ENCODE data around the gene MCL1.

Gene MCL1

DNA sequence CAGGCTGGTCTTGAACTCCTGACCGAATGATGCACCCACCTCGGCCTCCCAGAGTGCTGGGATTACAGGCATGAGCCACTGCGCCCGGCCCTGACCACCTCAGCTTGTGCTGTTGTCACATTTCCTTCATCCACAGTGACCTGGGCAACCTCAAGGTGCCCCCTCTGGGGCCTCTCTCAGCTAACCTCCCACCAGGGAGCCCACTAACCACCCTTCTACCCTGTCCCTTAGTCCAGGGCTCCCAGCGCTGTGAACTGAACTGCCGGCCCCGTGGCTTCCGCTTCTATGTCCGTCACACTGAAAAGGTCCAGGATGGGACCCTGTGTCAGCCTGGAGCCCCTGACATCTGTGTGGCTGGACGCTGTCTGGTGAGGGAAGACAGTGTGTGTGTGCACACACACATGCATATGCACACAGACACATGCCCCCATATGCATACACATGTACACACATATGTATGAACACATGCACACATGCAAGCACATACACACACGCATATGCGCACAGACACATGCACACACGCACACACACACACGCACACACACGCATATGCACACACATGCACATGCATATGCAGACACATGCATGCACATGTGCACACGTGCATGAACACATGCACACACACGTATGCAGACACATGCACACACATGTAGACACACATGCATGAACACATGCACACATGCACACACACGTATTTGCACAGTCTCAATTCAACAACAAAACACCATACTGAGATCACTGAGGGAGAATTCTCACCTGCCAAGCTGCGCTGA is 24.0 kb downstream of the MCL1 start:
- DNase-seq, result no peak

GRCh38 chr1:150554086-150554452 is 25.3 kb downstream of the MCL1 start:
- DNase-seq, result no peak

DNA sequence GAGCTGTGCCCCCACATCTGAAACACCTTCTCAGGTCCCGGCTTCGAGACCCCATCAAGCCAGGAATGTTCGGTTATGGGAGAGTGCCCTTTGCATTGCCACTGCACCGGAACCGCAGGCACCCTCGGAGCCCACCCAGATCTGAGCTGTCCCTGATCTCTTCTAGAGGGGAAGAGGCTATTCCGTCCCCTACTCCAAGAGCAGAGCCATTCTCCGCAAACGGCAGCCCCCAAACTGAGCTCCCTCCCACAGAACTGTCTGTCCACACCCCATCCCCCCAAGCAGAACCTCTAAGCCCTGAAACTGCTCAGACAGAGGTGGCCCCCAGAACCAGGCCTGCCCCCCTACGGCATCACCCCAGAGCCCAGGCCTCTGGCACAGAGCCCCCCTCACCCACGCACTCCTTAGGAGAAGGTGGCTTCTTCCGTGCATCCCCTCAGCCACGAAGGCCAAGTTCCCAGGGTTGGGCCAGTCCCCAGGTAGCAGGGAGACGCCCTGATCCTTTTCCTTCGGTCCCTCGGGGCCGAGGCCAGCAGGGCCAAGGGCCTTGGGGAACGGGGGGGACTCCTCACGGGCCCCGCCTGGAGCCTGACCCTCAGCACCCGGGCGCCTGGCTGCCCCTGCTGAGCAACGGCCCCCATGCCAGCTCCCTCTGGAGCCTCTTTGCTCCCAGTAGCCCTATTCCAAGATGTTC is 25.9 kb downstream of the MCL1 start:
- DNase-seq, result no peak

DNA sequence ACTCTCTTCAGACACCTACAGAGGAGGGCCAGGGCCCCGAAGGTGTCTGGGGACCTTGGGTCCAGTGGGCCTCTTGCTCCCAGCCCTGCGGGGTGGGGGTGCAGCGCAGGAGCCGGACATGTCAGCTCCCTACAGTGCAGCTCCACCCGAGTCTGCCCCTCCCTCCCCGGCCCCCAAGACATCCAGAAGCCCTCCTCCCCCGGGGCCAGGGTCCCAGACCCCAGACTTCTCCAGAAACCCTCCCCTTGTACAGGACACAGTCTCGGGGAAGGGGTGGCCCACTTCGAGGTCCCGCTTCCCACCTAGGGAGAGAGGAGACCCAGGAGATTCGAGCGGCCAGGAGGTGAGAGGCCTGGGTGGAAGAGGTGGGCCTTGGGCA is 26.5 kb downstream of the MCL1 start:
- DNase-seq, result no peak

DNA sequence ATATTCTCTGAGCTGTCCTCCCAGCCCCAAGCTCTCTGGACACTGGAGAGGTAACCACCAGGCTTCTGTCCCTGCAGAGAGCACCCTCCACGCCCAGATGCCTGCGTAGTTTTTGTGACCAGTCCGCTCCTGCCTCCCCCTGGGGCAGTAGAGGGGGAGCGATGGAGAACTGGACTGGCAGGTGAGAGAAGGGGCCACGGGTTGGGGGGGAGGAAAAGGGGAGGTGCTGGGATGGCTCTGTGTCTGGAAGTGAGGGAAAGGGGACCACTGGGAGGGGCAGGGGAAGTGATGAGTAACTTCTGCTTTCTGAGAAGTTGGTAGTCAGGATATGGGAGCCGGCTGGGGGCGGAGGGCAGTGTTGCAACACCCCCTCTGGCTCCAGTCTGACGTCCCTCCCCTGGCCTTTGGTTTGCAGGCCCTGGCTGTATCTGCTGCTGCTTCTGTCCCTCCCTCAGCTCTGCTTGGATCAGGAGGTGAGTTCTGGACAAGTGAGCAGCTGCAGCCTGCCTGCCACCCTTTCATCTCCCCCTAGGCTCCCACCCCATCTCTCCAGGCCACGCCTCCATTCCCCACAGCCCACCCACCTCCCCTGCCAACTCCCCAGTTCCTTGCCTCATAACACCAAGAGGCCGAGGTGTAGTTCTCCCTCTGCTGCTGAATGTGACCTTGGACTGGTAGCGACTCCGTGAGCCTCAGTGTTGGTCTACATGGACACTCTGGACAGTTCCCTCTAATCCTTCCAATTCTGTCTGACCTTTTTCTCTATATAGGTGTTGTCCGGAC is 27.1 kb downstream of the MCL1 start:
- peak; percentile 90 for DNase-seq

DNA sequence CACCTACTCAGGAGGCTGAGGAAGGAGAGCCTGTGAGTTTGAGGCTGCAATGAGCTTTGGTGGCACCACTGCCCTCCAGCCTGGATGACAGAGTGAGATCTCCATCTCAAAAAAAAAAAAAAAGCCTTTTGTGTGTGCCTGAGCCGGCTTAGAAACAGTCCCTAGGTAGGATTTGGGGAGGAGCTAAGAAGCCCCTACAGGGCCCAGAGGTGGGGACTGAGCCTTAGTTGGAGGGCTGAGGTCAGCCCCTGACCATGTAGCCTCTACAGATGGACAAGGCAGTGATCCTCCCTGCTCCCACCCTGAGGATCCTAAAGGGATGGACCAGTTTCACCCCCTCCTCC is 27.7 kb downstream of the MCL1 start:
- no peak for DNase-seq

DNA sequence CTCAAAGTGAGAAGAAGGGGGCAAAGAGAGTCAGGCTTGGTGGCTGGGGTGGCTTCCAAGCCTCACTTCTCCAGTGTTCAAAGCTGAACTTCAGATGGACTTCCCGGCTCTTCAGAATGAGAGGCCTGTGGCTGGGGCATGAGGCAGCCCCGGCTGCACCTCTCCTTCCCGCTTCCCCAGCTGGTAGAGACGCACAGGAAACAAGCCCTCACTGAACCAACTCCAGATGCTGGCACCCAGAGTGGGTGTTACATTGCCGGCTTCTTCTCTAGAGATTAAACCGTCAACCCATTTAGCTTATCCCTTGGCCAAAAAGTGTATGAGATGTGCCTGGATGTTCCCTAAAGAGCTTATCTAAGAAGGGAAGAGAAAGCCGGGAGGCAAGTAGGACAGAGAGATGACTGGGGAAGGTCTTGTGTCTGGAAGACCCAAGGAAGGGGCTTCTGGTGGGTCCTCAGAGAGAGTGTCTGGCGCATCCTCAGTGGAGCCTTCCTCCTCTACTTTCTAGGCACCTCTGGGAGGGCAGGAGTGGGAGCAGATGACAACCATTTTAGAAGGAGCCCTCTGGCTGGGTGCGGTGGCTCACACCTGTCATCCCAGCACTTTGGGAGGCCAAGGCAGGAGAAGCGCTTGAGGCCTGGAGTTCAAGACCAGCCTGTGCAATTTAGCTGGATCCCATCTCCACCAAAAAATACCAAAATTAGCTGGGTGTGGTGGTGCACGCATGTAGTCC is 28.2 kb downstream of the MCL1 start:
- DNase-seq, result no peak

- DNase-seq, result peak; percentile 84
These were observed 29.0 kb downstream of the MCL1 start for GRCh38 chr1:150550222-150551050.

GRCh38 chr1:150549496-150550221 is 29.8 kb downstream of the MCL1 start:
- DNase-seq, result peak; percentile 66

DNA sequence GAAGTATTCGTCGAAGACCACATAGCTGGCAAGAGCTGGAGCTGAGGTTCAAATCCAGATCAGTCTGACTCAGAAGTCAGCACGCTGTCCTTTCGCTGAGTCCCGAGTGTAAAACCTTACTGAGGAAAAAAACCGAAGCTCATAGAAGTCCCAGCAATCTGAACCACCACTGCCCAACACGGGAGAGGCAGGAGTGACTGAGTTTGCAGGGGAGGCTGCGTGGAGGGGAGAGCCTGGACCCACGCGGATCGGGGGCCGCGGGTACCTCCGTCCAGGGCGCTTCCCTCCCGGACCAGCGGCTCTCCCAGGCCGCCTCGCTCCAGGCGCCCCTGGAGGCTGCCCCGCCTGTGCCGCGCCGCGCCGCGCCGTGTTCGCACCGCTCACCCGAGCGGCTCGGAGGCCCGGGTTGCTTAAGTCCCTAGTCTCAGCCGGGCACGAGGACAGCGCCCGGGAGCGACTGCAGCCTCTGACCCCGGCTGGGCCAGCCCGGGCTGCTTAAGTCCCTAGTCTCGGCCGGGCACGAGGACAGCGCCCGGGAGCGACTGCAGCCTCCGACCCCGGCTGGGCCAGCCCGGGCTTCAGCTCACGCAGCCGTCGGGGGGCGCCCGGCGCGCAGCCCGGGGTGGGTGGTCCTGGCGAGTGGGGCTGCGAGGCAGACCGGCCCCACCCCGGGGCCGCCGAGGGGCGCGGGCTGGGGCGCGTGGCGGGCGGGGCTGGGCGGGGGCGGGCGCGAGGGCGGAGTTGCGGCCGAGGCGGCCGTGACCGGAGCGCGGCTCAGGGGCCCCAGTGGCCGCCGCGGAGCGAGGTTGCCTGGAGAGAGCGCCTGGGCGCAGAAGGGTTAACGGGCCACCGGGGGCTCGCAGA is 30.5 kb downstream of the MCL1 start, which contains the start of gene ADAMTSL4:
ADAMTSL4 (plus strand) TSS at position 777 of the 864 bp plus-strand sequence. CDS start 2,881 bp downstream, outside the sequence.
- peak; percentile 82 for DNase-seq

DNA sequence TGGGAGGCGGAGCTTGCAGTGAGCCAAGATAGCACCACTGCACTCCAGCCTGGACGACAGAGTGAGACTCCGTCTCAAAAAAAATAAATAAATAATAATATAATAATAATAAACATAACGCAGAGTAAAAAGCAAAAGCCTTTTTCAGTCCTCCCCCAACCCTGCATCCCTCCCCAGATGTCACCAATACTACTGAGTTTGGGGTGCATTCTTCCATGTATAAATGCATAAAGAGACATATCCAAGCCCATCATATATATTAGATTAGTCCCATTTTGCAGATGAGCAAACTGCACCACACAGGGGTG is 31.1 kb downstream of the MCL1 start:
- no peak for DNase-seq

GRCh38 chr1:150546294-150546937 is 33.0 kb downstream of the MCL1 start:
- DNase-seq, result no peak

DNA sequence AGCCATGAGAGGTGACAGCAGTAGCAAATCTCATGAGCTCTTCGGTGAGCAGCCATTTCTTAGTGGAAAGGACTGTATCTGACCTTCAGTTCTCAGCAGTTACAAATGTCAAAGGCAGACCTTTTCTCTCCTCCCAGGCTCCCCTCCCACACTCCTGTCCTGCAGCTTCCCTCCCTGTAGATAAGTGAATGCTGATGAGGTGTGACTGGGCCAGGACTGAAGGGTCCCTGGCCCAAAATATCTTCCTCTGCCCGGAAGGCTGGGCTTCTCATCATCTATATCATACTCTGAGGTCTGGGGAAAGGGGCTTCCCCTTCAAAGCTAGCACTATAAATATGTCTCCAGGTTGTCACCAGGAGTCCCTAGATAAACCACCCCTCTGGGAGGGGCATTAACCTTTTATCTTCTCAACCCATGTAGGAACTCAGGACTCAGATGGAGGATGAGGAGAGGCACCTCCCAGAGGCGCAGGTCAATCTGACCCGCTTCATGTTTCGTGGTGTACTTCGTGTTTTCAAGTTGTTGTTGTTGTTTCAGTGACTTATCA is 33.9 kb downstream of the MCL1 start:
- DNase-seq, result no peak

- no peak for DNase-seq
These were observed 35.2 kb downstream of the MCL1 start for GRCh38 chr1:150544204-150544603.

- peak; percentile 75 for DNase-seq
These were observed 35.8 kb downstream of the MCL1 start for GRCh38 chr1:150543500-150544143.

DNA sequence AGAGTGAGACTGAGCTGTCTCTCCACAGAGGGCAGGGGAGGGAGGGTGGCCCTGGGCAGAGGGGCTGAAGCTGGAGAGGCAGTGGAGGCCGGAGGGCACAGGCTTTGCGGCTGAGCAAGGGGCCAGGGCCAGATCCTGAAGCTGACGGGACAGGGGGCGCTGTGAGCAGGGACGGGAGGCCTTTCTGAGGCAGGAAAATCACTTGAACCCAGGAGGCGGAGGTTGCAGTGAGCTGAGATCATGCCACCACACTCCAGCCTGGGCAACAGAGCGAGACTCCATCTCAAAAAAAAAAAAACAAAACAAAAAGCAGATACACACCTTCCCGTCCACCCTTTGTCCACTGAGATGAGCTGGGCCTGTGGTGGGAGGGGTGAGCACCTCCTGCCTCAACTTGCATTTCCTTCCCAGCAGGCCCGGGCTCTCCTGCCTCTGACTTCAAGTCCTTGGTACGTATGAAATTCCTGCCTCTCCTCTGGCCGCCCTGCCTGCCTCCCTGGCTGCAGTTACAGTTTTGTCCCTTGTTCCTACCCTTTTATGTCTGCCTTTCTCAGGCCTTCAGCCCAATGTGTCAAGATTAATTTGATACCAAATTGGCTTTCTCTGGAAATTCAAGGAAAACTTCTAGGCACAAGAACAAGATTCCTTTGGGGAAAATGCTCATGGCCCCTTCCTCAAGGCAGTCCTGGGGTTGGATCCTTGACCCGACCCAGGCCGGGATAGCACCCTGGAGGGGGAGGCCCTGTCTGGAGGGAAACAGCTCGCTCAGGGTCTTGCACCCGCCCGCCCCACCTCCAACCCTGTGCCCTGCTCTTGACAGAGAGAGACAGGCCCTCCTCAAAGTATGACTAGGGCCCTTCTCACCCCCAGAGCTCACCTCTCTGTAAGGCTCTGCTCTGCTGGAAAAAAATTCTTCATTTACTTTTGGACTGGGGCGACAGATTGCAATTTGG is 41.4 kb downstream of the MCL1 start:
- DNase-seq, result no peak

DNA sequence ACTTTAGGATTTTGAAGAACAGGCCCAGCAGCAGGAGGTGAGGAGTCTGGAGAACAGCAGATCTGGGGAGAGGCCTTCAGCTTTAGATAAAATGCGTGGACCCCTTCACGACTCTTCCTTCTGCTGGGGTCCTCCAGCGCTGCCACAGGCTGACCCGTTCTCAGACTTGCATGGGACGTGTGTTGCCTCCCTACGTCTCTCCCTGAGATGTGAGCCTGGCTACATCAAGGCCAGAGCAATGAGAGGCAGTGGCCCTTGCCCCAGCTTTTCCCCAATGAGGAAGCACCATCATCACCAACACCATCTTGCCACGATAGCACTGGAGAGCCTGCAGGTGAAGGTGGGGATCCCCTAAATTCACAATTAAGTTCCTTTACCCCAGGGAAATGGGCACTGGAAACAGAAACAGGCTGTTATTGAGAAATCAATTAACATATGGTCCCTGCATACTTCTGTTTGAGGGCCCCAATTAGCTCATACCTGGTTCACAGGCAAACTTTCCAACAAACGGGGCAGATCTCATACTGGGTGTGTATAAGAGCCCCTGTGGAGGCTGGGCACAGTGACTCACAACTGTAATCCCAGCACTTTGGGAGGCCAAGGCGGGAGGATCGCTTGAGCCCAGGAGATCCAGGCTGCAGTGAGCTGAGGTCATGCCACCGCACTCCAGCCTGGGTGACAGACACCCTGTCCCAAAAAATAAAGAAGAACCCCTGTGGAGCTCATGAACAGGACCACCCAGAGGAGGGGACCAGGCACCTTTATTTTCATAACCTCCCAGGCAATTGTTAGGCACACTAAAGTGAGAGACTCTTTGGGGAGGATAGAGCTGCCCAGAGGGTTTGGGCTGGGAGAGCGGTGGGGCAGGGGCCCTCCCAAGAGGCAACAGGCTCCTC is 42.3 kb downstream of the MCL1 start:
- DNase-seq, result no peak

Measured in femur (tissue), 1 donor.